ENCODE measurements around the gene ARHGEF6.

The ARHGEF6 gene

DNA sequence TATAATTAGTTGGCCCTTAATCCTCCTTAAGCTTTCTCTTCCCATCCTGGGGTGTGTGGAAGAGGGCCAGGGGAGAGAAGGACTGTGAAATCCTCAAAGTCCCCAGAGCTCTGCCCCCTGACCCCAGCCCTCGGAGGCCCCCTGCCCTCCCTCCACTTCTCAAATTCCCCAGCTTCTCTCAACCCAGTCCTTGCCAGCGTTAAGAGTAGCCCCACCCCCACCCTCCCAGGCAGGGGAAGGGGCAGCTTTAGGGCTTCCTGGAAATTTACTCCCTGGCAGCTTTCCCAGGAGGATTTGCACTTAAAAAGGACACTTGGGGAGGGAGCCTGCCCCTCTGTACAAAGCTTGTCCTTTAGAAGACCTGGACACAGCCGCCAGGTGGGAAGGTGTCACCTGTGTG is 144.6 kb downstream of the ARHGEF6 start:
- Mint-ChIP-seq H3K36me3 (ENCODE audit: low read depth) (no peaks in the 10 kb centered on the region), H3K4me3 (no peak overlapping the region), H3K27ac (peak overlapping the region; percentile 87), H3K4me1 (ENCODE audit: low read depth) (peaks cover 79% of the 10 kb centered on the region), H3K9me3 (no peaks in the 10 kb centered on the region), H3K27me3 (no peaks in the 10 kb centered on the region)

DNA sequence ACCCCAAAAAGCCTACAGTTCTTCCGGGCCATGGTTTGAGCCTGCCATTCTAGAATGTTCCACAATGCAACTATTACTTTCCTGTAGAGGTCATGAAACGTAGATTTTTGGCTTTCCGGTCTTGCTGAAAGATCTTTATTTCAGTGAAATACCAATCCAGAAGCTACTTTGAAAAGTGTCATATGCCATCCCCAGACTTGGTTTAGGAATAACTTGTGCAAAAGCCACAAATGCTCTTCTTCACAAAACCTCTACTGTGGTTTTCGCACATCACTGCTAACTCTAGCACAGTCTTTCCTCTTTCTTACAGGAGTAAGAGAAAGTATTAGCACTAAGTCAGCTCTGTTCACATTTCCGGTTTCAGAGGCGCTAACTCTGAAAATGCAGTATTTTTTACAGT is 145.5 kb downstream of the ARHGEF6 start:
- no peaks in the 10 kb centered on the region for H3K36me3 Mint-ChIP-seq (ENCODE audit: low read depth)
- no peaks in the 10 kb centered on the region for H3K27me3 Mint-ChIP-seq
- no peaks in the 10 kb centered on the region for H3K9me3 Mint-ChIP-seq
- peak overlapping the region; percentile 50 for H3K4me3 Mint-ChIP-seq
- H3K27ac Mint-ChIP-seq = peak overlapping the region; percentile 87
- peaks cover 84% of the 10 kb centered on the region for H3K4me1 Mint-ChIP-seq (ENCODE audit: low read depth)

DNA sequence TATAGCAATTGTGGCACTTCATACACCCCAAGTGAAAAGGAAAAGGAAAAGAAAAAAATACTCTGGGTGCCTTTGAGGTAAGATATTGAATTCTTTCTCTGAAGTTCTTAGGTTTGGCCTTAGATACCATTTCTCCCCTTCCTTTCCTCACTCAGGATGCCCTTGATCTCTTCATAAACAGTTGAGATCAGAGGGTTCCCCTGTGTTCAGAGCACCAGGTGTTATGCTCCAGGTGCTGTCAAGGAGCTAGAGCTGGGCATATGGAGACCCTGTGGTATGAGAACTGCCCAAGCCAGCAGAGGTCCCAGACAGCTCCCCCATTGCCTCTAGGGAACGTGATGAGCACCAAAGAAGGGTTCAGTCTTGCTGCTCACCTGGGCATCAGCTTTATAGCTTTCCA is 149.9 kb downstream of the ARHGEF6 start:
- H3K4me3 Mint-ChIP-seq = no peak overlapping the region
- peaks cover 90% of the 10 kb centered on the region for H3K4me1 Mint-ChIP-seq (ENCODE audit: low read depth)
- H3K27ac Mint-ChIP-seq = no peak overlapping the region
- H3K27me3 Mint-ChIP-seq = no peaks in the 10 kb centered on the region
- no peaks in the 10 kb centered on the region for H3K9me3 Mint-ChIP-seq
- H3K36me3 Mint-ChIP-seq (ENCODE audit: low read depth) = no peaks in the 10 kb centered on the region

DNA sequence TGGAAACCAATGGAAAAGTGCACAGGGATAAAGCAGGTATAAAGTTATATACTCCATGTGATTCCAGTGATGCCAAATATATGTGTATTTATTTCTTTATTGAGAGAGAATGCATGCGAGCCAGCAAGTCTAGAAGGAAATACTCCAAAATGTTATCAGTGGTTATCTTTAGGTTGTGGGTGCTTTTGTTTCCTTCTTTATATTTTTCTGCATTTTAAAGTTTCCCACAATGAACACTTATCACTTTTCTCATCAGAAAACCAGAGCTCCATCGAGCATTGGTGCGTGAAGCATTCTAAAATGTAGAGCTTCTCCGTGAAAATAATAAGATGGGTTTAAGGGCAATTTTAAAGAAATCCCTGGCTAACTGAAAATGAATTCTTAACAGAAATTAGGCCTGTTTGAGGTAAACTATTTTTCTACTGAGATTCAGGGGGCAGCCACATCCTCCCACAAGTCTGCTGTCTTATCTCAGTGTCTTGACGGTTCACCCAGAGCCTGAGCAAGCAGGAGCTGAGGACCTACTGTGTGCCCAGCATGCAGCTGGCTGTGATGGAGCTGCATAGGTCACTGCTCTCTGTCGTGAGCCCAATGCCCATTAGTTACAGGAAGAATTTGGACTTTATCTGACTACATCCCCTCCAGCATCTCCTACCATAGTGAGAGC is 151.5 kb downstream of the ARHGEF6 start:
- Mint-ChIP-seq H3K4me3 (peak overlapping the region; percentile 13), H3K36me3 (ENCODE audit: low read depth) (no peaks in the 10 kb centered on the region), H3K9me3 (no peaks in the 10 kb centered on the region), H3K27ac (peak overlapping the region; percentile 89), H3K27me3 (no peaks in the 10 kb centered on the region), H3K4me1 (ENCODE audit: low read depth) (peaks cover 92% of the 10 kb centered on the region)

DNA sequence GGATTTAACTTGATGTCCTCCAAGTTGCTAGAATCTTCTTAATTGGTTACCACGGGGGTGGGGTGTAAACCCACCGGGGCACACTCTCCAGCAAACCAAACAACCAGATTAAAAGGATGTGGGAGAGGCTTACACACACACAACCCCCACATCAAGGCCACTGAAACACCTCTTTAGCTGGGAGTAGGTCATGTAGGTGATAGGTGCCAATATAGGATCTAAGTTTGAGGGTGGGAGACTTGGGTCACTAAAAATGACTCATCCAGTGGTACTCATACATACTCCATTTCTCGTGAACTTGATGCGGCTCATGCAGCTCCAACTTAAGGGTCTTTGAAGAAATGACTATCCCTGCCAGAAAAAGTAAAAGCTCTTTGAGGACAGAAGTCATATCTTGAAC is 153.3 kb downstream of the ARHGEF6 start:
- H3K4me1 Mint-ChIP-seq (ENCODE audit: low read depth) = peaks cover 96% of the 10 kb centered on the region
- peak overlapping the region; percentile 35 for H3K4me3 Mint-ChIP-seq
- no peaks in the 10 kb centered on the region for H3K27me3 Mint-ChIP-seq
- H3K36me3 Mint-ChIP-seq (ENCODE audit: low read depth) = no peaks in the 10 kb centered on the region
- peak overlapping the region; percentile 97 for H3K27ac Mint-ChIP-seq
- H3K9me3 Mint-ChIP-seq = no peaks in the 10 kb centered on the region

DNA sequence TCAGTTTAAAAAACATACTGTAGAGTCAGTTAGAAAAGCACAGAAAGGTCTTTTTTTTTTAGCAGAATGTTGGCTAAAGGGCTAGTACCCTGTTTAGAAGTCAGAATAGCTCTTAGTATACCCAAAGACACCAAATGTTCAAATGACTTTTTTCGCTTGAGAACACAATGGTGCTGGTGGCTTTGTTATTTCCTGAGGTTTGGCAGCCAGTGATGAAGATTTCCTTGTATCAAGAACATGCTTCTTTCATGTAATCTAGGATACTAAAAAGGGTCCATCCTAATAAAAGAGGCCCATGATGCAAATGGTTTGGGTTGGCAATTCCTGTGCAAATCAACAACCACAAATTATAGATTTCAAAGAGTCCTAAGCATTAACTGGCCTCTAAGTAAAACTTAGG is 153.8 kb downstream of the ARHGEF6 start:
- Mint-ChIP-seq H3K36me3 (ENCODE audit: low read depth) (no peaks in the 10 kb centered on the region), H3K27me3 (no peaks in the 10 kb centered on the region), H3K4me3 (no peak overlapping the region), H3K9me3 (no peaks in the 10 kb centered on the region), H3K27ac (peak overlapping the region; percentile 97), H3K4me1 (ENCODE audit: low read depth) (peaks cover 95% of the 10 kb centered on the region)

DNA sequence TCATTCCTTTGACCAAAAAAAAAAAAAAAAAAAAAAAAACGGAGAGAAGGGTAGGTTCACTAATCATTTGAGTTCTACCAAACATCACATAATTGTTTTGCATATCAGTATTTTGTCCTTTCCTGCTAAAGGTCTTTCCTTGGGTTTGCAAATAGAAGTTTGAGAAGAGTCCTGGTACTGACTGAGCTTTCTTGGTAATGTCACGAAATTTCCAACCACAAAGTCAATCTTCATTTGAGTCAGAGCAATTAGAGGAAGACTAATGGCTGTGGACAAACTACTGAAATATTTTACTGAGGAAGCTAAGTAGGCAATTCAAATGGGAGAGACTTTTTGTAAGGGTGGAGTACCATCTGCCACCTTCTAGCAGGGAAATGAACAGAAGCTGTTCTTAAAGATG is 154.5 kb downstream of the ARHGEF6 start:
- Mint-ChIP-seq H3K4me3 (peak overlapping the region; percentile 62), H3K27ac (peak overlapping the region; percentile 97), H3K27me3 (no peaks in the 10 kb centered on the region)

DNA sequence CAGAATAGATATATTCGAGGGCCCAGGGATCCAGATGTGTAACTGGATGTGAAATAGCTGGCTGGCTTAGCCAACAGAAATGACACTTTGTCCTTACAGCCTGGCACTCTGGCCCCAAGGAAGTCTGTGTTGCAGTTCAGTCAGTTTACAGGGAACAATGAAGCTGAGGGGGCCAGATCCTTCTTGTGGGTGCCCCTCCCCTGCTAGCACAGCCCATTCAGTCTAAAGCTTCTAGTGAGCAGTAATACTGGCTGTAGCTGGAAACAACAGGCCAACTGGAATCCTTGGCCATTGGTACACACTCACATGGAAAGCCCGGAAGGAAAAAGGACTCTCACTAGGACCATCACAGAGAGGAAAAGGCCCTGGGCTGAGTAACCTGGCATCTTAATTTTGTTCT is 155.5 kb downstream of the ARHGEF6 start:
- Mint-ChIP-seq H3K27ac (peak overlapping the region; percentile 97), H3K4me3 (no peak overlapping the region)

More for the DNA sequence above, 154.5 kb downstream of the ARHGEF6 start:
- H3K36me3 Mint-ChIP-seq (ENCODE audit: low read depth) = no peaks in the 10 kb centered on the region
- H3K9me3 Mint-ChIP-seq = no peaks in the 10 kb centered on the region
- peaks cover 96% of the 10 kb centered on the region for H3K4me1 Mint-ChIP-seq (ENCODE audit: low read depth)

DNA sequence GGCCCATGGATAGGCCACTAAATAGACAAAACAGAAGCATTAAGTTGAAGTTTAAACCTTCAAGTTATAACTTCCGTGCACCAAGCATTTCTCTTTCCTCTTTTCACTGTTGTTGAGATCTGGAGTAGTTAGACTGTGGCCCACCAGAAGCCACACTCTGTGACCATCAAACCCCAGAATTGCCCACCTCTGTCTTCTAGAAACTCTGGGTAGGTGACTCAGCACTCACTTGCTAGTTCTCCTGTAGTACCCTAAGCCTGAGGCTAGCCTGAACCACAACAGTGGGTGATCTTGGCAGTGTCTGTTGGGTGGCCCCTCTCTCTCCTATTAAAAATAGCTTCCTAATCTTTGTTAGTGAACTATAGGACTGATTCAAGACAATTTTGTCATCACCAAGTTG is 157.3 kb downstream of the ARHGEF6 start:
- peak overlapping the region; percentile 81 for H3K27ac Mint-ChIP-seq
- no peaks in the 10 kb centered on the region for H3K9me3 Mint-ChIP-seq
- no peaks in the 10 kb centered on the region for H3K36me3 Mint-ChIP-seq (ENCODE audit: low read depth)
- H3K27me3 Mint-ChIP-seq = no peaks in the 10 kb centered on the region
- H3K4me3 Mint-ChIP-seq = peak overlapping the region; percentile 58
- peaks cover 95% of the 10 kb centered on the region for H3K4me1 Mint-ChIP-seq (ENCODE audit: low read depth)

More for the DNA sequence above, 155.5 kb downstream of the ARHGEF6 start:
- H3K36me3 Mint-ChIP-seq (ENCODE audit: low read depth) = no peaks in the 10 kb centered on the region
- peaks cover 95% of the 10 kb centered on the region for H3K4me1 Mint-ChIP-seq (ENCODE audit: low read depth)
- H3K27me3 Mint-ChIP-seq = no peaks in the 10 kb centered on the region
- no peaks in the 10 kb centered on the region for H3K9me3 Mint-ChIP-seq

DNA sequence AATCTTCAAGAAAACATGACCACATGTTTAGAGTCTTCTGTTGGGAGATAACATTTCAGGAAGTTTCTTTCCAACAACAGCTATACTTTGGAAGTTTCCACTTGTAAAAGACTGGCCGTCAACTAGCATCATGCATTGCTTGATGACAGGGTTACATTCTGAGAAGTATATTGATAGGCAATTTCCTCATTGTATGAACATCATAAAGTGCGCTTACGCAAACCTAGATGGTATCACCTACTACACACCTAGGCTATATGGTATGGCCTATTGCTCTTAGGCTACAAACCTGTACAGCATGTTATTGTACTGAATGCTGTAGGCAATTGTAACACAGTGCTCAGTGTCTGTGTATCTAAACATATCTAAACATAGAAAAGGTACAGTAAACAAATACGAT is 158.2 kb downstream of the ARHGEF6 start:
- no peaks in the 10 kb centered on the region for H3K36me3 Mint-ChIP-seq (ENCODE audit: low read depth)
- H3K27me3 Mint-ChIP-seq = no peaks in the 10 kb centered on the region
- no peaks in the 10 kb centered on the region for H3K9me3 Mint-ChIP-seq
- peak overlapping the region; percentile 81 for H3K27ac Mint-ChIP-seq
- peaks cover 94% of the 10 kb centered on the region for H3K4me1 Mint-ChIP-seq (ENCODE audit: low read depth)
- no peak overlapping the region for H3K4me3 Mint-ChIP-seq

DNA sequence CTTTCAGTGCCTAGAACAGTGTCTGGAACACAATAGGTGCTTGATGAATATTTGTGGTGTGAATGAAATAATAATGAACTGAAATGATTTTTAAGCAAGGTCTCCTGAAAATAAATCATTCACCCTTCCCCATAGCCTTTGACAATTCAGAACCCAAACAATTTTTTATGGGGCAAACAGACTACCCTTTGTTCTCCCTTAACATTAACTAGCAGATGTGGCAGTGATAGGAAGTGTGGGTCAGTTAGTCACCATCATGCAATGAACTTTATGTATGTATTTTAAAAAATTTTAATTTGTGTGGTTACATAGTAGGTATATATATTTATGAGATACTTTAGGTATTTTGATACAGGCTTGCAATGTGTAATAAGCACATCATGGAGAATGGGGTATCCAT is 160.0 kb downstream of the ARHGEF6 start:
- Mint-ChIP-seq H3K27me3 (no peaks in the 10 kb centered on the region), H3K36me3 (ENCODE audit: low read depth) (no peaks in the 10 kb centered on the region), H3K4me1 (ENCODE audit: low read depth) (peaks cover 89% of the 10 kb centered on the region), H3K27ac (peak overlapping the region; percentile 89), H3K4me3 (peak overlapping the region; percentile 7), H3K9me3 (no peaks in the 10 kb centered on the region)

DNA sequence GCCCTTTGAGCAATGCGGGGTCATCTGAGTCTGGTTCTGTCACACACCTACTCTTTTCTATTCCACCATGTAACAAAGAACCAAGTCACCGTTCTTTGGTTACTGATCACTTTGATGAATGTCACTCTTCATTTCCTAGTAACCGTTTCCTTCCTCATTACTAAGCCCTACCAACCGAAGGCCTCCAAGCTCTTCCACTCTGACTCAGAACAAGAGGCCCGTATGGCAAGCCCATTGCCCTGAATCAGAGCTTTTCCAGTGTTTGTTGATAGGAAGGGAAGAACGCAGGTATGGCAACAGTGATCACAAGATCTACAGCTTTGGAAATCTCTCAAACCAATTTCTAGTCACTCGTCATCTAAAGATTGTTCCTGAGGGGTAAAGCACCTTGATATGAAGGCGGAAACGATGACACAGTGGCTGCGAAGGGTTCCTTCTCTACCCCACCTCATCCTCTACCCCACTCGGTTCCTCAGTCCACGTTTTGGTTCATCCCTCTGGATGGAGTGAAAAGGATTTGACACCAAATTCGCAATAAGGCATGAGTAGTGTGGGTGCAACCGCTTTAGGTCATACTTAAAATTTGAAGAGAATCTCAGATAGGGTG is 160.7 kb downstream of the ARHGEF6 start:
- Mint-ChIP-seq H3K27ac (peak overlapping the region; percentile 89), H3K36me3 (ENCODE audit: low read depth) (no peaks in the 10 kb centered on the region), H3K9me3 (no peaks in the 10 kb centered on the region), H3K27me3 (no peaks in the 10 kb centered on the region), H3K4me3 (peak overlapping the region; percentile 7), H3K4me1 (ENCODE audit: low read depth) (peaks cover 84% of the 10 kb centered on the region)

DNA sequence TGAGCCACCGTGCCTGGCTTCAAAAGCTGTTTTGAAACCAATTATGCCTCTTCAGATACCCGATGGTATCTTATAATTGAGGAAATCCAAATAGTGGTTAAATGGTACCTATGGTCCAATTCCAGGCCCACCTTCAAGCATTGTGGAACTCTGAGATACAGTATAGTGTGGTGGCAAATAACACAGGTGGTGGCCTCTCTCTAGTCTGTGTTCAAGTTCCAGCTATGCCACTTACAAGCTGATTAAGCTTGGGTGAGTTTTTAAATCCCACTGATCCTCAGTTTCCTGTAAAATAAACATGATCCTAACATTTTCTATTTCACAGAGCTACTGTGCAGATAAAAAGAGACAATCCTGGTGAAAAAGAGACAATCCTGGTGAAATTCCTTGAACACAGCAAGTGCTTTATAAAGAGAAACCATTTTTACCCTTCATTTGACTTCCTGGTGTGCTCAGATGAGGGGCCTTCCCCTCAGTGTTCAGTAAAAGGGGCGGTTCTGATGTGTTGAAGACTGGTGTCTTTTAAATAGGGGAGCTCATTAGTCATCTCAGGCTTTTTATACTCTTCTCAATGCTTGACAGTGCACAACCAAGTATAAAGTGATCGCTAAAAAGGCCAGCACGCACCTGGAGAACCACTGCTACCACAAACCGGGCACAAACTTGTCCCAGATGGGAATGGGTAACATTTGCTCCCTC is 163.6 kb downstream of the ARHGEF6 start:
- H3K27me3 Mint-ChIP-seq = no peaks in the 10 kb centered on the region

More for the DNA sequence above, 163.6 kb downstream of the ARHGEF6 start:
- H3K27ac Mint-ChIP-seq = peak overlapping the region; percentile 86
- H3K4me3 Mint-ChIP-seq = peak overlapping the region; percentile 32
- H3K36me3 Mint-ChIP-seq (ENCODE audit: low read depth) = no peaks in the 10 kb centered on the region
- H3K9me3 Mint-ChIP-seq = no peaks in the 10 kb centered on the region
- H3K4me1 Mint-ChIP-seq (ENCODE audit: low read depth) = peaks cover 62% of the 10 kb centered on the region
